Brain microvascular endothelial cell (primary cell): ENCODE measurements around the gene RPS28.

Experiments used
- DNase-seq: peaks from one replicate; pipeline ENCODE4 v3.0.0-alpha.2; 2020
- H3K27ac ChIP-seq: fragments of 250-450 bp; sonication (Bioruptor Pico); 2 replicates; pipeline ENCODE4 v1.5.1; 2020; ENCODE audit warnings: mild to moderate bottlenecking, moderate library complexity
- H3K27me3 ChIP-seq: fragments of 250-450 bp; sonication (Bioruptor Pico); replicated peaks from 2 replicates; pipeline ENCODE4 v1.5.1; 2020; ENCODE audit warnings: mild to moderate bottlenecking
- H3K36me3 ChIP-seq: fragments of 250-450 bp; sonication (Bioruptor Pico); replicated peaks from 2 replicates; pipeline ENCODE4 v1.5.1; 2020; ENCODE audit warnings: mild to moderate bottlenecking
- H3K4me3 ChIP-seq: 2 replicates; pipeline ENCODE4 v1.5.1; 2011; ENCODE audit warnings: low read depth, mild to moderate bottlenecking, control low read depth, low read length, moderate library complexity
- in situ Hi-C: cut with HindIII; loops from 2 replicates; pipeline ENCODE4 v1.10.0; 2017; ENCODE audit warnings: low sequenced_read_pairs, low pct_ligation_motif_present
- TF ChIP-seq, protein P1 (sequence below): IDR thresholded peaks from 2 replicates; pipeline ENCODE4 v1.5.1; 2011; ENCODE audit warnings: low read depth, mild to moderate bottlenecking, moderate library complexity, low read length, control low read depth, inconsistent platforms; ENCODE audit errors: missing control alignments

Gene RPS28

DNA sequence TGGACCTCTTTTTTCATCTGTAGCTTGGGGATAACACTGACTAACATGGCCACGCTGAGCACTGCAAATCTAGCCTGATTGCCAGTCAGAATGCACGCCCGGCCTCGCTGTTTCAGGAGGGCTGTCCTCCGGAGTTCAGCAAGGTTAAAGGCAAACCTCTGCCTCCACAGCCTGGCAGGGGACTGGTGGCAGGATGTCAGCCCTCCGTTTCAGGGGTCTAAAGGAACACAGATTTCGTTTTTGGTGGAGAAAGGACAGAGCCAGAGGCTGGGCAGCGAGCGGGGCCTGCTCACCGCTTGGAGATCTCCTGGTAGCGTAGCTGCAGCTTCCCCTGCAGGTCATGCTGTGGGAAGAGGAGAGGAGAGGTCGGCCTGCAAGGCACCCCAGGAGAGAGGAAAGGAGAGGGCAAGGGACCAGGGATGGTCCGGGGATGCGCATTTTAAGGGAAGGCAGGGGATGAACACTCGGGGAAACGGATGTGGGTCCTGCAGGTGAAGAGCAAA is 681 bp upstream of the RPS28 start:
- peak overlapping the region; percentile 90 for H3K27ac ChIP-seq
- peak overlapping the region; percentile 99 for H3K4me3 ChIP-seq
- in situ Hi-C loops = no loop called here
- H3K27me3 ChIP-seq = no peaks in the 10 kb centered on the region
- H3K36me3 ChIP-seq = peaks cover 20% of the 10 kb centered on the region
- TF ChIP-seq, protein P1, sequence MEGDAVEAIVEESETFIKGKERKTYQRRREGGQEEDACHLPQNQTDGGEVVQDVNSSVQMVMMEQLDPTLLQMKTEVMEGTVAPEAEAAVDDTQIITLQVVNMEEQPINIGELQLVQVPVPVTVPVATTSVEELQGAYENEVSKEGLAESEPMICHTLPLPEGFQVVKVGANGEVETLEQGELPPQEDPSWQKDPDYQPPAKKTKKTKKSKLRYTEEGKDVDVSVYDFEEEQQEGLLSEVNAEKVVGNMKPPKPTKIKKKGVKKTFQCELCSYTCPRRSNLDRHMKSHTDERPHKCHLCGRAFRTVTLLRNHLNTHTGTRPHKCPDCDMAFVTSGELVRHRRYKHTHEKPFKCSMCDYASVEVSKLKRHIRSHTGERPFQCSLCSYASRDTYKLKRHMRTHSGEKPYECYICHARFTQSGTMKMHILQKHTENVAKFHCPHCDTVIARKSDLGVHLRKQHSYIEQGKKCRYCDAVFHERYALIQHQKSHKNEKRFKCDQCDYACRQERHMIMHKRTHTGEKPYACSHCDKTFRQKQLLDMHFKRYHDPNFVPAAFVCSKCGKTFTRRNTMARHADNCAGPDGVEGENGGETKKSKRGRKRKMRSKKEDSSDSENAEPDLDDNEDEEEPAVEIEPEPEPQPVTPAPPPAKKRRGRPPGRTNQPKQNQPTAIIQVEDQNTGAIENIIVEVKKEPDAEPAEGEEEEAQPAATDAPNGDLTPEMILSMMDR = no peak
- DNase-seq = no peak

DNA sequence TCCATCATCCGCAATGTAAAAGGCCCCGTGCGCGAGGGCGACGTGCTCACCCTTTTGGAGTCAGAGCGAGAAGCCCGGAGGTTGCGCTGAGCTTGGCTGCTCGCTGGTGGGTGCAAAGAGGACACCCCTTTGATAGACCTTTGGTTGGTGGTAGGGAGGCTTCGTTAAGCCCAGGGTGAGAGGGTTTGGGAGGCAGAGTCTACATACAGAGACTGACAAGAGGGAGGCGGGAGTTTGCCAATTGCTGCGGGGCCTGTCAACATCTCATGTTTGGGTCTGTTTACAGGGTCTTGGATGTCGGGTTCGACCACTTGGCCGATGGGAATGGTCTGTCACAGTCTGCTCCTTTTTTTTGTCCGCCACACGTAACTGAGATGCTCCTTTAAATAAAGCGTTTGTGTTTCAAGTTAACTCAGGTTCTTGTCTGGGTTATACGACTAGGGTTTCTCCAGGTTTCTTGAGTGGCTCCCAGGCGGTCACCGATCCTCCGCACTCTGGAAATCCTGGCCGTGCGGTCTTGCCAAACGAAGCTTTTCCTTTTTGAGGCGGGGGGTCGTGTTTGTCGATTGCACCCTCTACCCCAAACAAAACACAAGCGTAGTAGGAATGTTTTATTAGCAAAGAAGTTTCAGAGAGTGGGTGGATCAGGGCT is 816 bp downstream of the RPS28 start:
- peak overlapping the region; percentile 99 for H3K4me3 ChIP-seq
- TF ChIP-seq, protein P1 = no peak

DNA sequence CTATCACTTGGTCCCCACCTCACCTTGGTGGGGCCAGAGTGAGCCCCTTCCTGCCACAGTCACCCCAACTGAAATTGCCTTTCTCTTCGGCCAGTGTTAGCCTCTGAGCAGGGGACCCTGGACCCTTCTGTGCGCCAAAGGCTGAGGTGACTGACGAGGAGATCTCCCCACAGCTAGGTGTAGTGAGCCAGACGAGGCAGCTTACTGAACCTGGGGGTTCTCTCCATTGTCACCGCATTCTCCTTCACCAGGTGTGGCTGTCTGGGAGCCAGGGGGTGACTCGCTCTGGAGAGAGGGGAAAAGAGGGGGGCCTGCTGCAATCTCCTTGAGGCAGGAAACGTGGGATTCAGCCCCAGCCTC is 1.3 kb downstream of the RPS28 start:
- Histone ChIP-seq H3K27ac (no peak overlapping the region), H3K27me3 (no peaks in the 10 kb centered on the region), H3K36me3 (peaks cover 19% of the 10 kb centered on the region), H3K4me3 (peak overlapping the region; percentile 99)
- DNase-seq = no peak
- in situ Hi-C loops = no loop called here
- TF ChIP-seq, protein P1 = no peak

More for the DNA sequence above, 816 bp downstream of the RPS28 start:
- DNase-seq = no peak
- H3K27ac ChIP-seq = peak overlapping the region; percentile 90
- in situ Hi-C loops = no loop called here
- H3K36me3 ChIP-seq = peaks cover 19% of the 10 kb centered on the region
- no peaks in the 10 kb centered on the region for H3K27me3 ChIP-seq

DNA sequence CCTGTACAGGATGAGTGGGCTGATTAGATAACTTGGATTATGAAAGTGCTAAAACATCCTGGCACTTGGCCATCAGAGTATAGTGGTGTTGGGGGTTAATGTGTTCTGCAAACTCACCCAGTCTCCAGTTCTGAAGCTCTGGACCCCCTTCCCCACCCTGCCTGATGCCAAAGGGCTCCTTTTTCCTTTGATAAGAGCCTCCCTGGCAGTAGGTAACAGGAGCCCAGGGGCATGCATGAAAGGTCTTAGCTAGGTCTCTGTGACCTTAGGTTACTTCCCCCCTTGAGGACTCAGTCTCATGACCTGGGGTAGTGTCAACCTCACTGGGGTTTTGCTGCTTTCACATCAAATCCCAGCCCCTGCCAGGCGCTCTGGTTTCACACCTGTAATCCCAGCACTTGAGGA is 2.5 kb downstream of the RPS28 start:
- no peak for DNase-seq

DNA sequence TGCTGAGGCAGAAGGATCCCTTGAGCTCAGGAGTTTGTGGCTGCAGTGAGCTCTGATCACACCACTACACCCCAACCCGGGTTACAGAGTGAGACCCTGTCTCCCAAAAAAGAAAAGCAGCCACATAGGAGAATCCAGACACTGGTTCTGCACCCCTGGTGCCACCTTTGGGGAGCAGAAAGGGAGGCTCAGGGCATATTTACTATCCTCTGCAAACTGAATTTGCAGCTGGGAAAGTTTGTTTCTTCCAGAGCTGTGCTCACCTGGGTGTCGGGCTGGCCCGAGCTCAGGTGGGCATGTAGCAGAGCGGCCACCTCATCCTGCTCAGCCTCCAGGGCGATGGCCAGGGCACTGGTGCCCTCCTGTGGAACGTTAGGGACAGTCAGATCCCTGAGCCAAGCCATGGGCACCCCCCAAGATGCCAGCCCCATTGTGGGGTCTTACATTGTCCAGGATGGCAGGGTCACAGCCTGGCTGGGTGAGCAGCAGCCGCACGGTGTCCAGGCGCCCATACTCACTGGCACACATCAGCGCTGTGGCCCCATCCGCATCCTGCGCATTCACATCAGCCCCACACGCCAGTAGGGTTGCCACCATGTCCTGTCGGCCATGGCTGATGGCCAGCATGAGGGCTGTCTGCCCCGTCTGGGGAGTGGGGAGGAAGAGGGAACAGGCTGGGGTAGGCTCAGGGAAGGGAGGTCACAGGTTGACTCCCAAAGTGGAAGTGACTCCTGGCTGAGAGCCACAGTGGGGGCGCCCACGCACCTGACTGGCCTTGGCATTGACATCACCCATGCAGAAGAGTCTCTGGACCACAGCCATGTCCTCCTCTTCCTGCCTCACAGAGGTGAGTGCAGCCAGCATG is 3.1 kb downstream of the RPS28 start:
- H3K27ac ChIP-seq = no peak overlapping the region
- DNase-seq = no peak
- H3K36me3 ChIP-seq = peaks cover 19% of the 10 kb centered on the region
- in situ Hi-C loops = no loop called here
- H3K4me3 ChIP-seq = no peak overlapping the region
- H3K27me3 ChIP-seq = no peaks in the 10 kb centered on the region
- TF ChIP-seq, protein P1 = no peak

More for the DNA sequence above, 2.5 kb downstream of the RPS28 start:
- peaks cover 19% of the 10 kb centered on the region for H3K36me3 ChIP-seq
- no peak overlapping the region for H3K27ac ChIP-seq
- H3K4me3 ChIP-seq = no peak overlapping the region
- TF ChIP-seq, protein P1 = no peak
- no peaks in the 10 kb centered on the region for H3K27me3 ChIP-seq
- in situ Hi-C loops = no loop called here
